ENCODE results near the gene GLI2.

Gene GLI2

GRCh38 chr2:120712180-120712681 is 23.4 kb upstream of the GLI2 start:
- DNase-seq (ENCODE audit: low read depth in 2 of 2), result no peak

DNA sequence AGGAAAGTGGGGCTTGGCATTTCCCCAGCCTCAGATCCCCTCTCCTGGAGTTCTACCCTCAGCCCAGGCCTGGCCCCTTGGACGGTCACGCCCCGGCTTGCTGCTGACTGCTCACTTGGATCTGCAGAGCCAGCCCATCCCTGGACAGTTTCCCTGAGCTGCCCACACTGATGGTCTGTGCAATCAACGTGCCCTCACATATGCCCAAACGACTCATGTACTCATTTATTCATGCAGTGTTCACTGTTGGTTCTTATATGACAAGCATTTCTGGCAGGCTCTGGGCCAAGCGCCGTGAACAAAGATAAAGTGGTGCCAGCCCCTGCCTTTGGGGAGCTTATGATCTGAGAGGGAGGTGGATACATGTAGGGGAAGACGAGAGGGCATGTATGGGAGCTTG is 20.3 kb upstream of the GLI2 start:
- DNase-seq (ENCODE audit: low read depth in 2 of 2), result no peak

DNA sequence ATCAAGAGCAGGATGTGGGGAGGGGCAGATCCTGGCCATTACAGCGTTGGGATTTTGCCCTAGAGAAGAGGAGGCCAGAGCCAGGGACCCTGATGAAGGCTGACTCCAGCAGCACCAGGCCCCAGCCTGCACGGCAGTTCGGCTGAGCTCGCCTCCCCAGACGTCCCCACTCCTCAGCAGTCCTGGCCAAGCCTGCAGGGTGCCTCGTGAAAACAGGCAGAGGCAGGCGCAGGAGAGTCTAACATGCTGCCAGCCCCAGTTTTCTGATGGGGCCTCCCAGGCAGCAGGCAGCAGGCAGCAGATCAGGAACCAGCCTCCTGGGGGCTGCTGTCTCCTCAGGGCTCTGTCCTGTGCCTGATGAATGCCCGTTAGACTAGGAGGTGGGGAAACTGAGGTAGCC is 19.7 kb upstream of the GLI2 start:
- DNase-seq (ENCODE audit: low read depth in 2 of 2), result no peak

- DNase-seq (ENCODE audit: low read depth in 2 of 2), result no peak
These were observed 18.8 kb upstream of the GLI2 start for GRCh38 chr2:120716641-120717585.

DNA sequence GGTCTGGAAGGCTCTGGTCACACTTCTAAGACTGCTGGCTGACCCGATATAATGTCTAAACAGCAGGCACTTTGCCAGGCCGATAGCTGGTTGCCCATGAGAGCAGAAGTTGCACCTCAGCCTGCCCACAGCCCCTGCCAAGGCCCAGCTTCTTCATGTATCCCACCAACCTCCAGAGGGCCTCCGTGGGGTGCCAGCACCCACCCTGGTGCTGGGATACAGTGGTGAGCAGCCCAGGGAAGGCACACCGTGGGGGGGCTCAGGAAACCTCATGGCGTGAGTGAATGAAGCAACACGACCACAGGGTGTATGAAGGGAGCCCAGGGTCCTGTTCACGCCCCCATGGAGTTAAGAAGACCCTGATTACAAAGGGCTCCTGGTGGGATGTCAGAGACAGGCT is 16.2 kb upstream of the GLI2 start:
- DNase-seq (ENCODE audit: low read depth in 2 of 2), result no peak

GRCh38 chr2:120720231-120720630 is 15.4 kb upstream of the GLI2 start:
- DNase-seq (ENCODE audit: low read depth in 2 of 2), result no peak

- DNase-seq (ENCODE audit: low read depth in 2 of 2), result no peak
These were observed 14.8 kb upstream of the GLI2 start for GRCh38 chr2:120720746-120721375.

GRCh38 chr2:120722246-120722567 is 13.5 kb upstream of the GLI2 start:
- no peak for DNase-seq (ENCODE audit: low read depth in 2 of 2)

DNA sequence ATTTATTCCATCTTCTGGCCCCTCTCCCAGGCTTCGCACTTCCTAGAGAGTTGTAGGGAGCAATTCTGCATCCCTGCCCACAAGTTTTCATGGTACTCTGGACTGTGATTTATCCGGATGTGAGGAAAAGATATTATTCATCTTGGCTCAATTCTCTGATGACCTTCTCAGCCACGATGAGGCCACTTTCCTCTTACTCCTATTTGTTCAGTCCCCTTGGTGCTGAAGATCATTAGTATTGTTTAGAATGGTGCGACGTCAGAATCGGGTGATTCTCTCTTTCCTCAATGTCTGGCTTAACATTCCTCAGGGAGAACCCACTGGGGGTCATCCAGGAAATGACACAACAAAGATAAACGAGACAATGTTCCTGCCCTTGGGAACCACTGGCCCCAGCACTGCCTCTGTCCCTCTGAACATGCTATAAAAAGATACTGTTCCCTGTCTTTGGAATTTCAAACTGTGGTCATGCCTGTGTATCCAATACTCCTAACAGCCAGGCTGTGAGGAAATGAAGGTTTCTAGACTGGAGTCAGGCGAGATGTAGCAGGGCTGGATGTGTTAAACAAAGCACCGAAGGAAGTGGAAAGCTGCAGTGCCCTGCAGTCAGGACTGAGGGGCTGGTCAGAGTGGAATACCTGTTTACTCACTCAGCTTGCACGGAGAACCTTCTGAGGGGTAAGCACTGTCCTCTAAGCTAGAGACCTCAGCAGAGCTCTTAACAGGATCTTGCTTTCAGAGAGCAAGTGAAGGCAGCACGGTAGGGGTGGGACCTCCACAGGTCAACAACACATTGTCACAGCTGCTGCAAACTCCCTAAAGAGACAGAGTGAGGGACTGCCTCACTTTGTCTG is 12.9 kb upstream of the GLI2 start:
- no peak for DNase-seq (ENCODE audit: low read depth in 2 of 2)

DNA sequence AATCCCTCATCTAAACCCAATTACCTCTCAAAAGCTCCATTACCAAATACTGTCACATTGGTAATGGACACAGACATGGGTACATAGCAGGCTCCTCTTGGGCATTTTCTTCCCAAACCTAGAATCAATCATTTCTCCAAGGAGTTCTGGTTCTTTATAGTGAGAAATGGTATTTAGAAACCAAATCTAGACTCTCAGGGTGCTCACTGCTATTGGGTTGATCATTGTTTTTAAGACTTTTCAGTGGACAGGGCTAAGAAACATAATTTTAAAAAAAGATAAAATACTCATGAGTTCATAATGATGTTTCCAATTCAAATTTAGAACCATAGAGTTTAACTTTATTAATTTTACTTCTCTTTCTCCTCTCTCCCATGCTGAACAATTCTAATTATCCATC is 9.4 kb upstream of the GLI2 start:
- no peak for DNase-seq (ENCODE audit: low read depth in 2 of 2)

DNA sequence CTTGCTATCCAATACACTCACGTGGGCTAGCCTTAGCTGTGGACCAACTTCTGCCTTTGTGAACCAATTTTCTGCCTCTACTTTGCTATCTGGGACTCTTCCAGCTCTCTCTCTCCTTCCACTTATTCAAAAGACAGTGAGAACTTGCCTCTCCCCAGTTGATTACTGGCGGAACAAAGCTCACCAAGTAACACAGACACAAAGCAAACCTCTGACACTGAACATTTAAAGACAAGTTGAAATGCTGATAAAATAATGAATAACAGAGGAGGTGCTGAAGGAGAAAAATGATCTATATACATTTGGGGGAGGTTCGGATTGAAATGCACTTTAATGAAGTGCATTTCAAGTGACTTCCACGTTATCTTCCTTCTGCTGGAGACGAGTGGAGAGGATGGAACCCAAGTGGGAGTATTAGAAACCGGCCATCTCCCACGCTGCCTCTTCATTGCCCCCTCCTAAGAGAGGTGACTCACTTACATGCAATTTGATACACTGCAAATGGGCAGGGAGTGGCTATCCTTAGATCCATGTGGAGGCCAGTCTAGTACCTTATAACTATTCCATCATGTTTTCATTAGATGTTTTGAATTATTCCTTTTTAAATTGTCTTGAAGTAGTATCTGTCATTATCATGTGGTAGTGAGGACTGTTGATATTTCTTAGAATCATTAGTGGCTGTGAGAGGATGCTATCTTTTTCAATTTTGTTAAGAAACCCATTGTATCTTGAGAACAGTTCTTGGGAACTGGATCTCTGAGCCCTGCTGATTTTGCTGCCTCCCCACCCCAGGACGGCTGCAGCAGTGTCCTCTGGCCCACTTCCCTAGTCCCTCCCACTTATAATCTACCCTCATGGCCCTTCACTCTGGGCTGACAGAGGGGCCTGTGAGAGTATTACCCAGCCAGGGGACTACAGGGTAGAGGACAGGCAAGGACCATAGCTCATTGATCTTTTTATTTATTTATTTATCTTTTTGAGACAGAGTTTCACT is 6.0 kb upstream of the GLI2 start:
- DNase-seq (ENCODE audit: low read depth in 2 of 2), result no peak

GRCh38 chr2:120731175-120731574 is 4.5 kb upstream of the GLI2 start:
- DNase-seq (ENCODE audit: low read depth in 2 of 2), result no peak

DNA sequence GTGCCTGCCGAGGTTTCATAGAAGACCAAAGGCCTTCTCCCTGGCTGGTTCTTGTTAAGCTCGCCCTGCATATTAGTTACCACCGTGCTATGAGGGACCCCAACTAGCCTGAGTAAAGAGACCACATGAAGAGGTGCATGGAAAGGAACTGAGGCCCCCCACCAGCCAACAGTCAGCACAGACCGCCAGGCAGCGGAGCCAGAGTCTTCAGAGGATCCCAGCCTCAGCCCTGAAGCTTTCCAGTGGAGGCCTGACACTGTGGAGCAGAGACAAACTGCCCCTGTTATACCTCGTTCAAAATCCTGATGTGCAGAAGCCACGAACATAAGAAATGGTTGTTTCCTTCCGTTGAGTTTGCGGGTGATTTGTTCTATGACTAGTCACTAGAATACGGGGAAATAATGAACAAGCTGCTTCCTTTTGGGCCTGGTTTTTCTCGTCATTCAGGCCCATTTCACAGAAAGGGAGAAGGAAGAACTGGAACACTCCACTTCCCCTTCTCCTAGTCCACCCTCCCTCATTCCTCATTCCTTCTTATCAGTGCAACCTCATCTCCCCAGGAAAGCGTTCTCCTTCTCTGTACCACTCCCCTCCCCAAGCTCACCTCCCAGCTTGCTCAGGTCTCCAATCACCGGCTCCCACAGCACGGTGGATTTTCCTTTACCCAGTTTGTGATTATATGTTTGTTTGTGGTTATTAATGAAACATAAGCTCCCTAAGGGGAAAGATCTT is 3.0 kb upstream of the GLI2 start:
- DNase-seq (ENCODE audit: low read depth in 2 of 2), result no peak

GRCh38 chr2:120733238-120733932 is 2.3 kb upstream of the GLI2 start:
- DNase-seq (ENCODE audit: low read depth in 2 of 2), result no peak

- DNase-seq (ENCODE audit: low read depth in 2 of 2), result no peak
These were observed 577 bp upstream of the GLI2 start for GRCh38 chr2:120734930-120735651.

DNA sequence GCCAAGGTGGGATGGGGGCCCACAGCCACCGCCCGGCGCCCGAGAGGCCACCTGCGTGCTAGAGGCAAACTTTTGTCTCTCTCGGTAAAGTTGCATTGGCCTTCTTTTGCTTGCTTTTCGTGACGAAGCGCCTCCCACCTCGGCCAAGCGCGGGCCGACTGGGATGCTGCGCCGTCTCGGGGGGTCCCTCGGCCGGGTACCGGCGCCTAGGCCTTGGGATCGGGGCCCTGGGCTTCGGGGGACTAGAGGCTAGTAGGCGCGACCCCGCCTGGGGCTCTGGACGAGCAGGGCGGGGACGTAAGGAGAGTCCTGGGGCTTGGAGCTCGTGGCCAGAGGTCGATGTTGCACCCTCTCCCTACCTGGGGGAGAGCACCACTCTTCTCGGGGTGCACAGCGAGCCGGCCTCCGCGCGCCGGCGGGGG is 545 bp downstream of the GLI2 start:
- DNase-seq (ENCODE audit: low read depth in 2 of 2), result no peak

- no peak for DNase-seq (ENCODE audit: low read depth in 2 of 2)
These were observed 1.1 kb downstream of the GLI2 start for GRCh38 chr2:120736624-120737339.

- DNase-seq (ENCODE audit: low read depth in 2 of 2), result no peak
These were observed 1.9 kb downstream of the GLI2 start for GRCh38 chr2:120737340-120738101.
